Hematopoietic multipotent progenitor cell treated with erythropoietin and hydrocortisone succinate and interleukin-3 and kit ligand, for 15 days (in vitro differentiated cells): ENCODE results near the gene FAM149B1.

Experiments
- DNase-seq: peaks from one replicate; pipeline ENCODE4 v3.0.0-alpha.2; 2015; ENCODE audit warnings: low spot score

Gene FAM149B1

GRCh38 chr10:73287441-73287840 is 119.5 kb downstream of the FAM149B1 start:
- no peak for DNase-seq

- no peak for DNase-seq
Measured at GRCh38 chr10:73289958-73290357, 122.0 kb downstream of the FAM149B1 start.

GRCh38 chr10:73293461-73293860 is 125.5 kb downstream of the FAM149B1 start:
- no peak for DNase-seq
